Measurements from ENCODE around the gene PIK3R3.

GRCh38 chr1:46102769-46103476 is 29.5 kb downstream of the PIK3R3 start:
- no peak for TF ChIP-seq ZNF431 (CRISPR knock-in tag; IDR thresholded peaks at IDR 0.05)
- no peak for TF ChIP-seq POLR2A (conservative IDR thresholded peaks at IDR 0.05)
- no peak for TF ChIP-seq TAF15 (IDR thresholded peaks at IDR 0.05; ENCODE audit: low read depth, low read length)
- TF ChIP-seq CREB1 (IDR thresholded peaks at IDR 0.05), result no peak
- TF ChIP-seq CREB1 (CRISPR knock-in tag; IDR thresholded peaks at IDR 0.05), result no peak
- no peak for TF ChIP-seq YY1 (IDR thresholded peaks at IDR 0.05; ENCODE audit: borderline replicate concordance in 1 of 3, control insufficient read depth in 1 of 3, extremely low read depth in 1 of 3, insufficient read depth in 3 of 3, insufficient read length in 1 of 3, insufficient replicate concordance in 2 of 3, low read depth in 1 of 3, low read length in 2 of 3)
- TF ChIP-seq ZNF24 (IDR thresholded peaks at IDR 0.05), result no peak
- no peak for TF ChIP-seq CTCF (IDR thresholded peaks at IDR 0.05 in 2 of 3, conservative IDR thresholded peaks at IDR 0.05 in 1 of 3; ENCODE audit: insufficient read depth in 2 of 3, low read depth in 1 of 3, low read length in 3 of 3)
- no peak for TF ChIP-seq RBBP5 (IDR thresholded peaks at IDR 0.05; ENCODE audit: borderline replicate concordance, insufficient read depth, low read length, poor library complexity, severe bottlenecking)
- no peak for TF ChIP-seq BHLHE40 (IDR thresholded peaks at IDR 0.05; ENCODE audit: low read length)
- no peak for TF ChIP-seq SIN3A (IDR thresholded peaks at IDR 0.05; ENCODE audit: borderline replicate concordance in 2 of 2, control insufficient read depth in 1 of 2, low read depth in 2 of 2, low read length in 2 of 2)
- no peak for TF ChIP-seq MXI1 (IDR thresholded peaks at IDR 0.05; ENCODE audit: low read depth, low read length)

Measured in K562 (cell line).